Measurements from ENCODE around the gene NELFCD.

GRCh38 chr20:59042796-59043631 is 62.0 kb downstream of the NELFCD start:
- TF ChIP-seq RREB1 (CRISPR knock-in tag; IDR thresholded peaks at IDR 0.05) = no peak
- TF ChIP-seq CTCF (IDR thresholded peaks at IDR 0.05 in 2 of 3, conservative IDR thresholded peaks at IDR 0.05 in 1 of 3; ENCODE audit: insufficient read depth in 2 of 3, low read depth in 1 of 3, low read length in 3 of 3) = peak in 1 of 3 experiments; percentile 10; a peak in 1 of 6 replicates
- no peak for TF ChIP-seq MAFG (tag; conservative IDR thresholded peaks at IDR 0.05)
- TF ChIP-seq HDAC2 (IDR thresholded peaks at IDR 0.05) = no peak
- TF ChIP-seq RCOR1 (IDR thresholded peaks at IDR 0.05; ENCODE audit: borderline replicate concordance in 1 of 2, low read depth in 2 of 2, low read length in 2 of 2) = no peak
- TF ChIP-seq ZNF24 (IDR thresholded peaks at IDR 0.05) = no peak
- TF ChIP-seq SIN3A (IDR thresholded peaks at IDR 0.05; ENCODE audit: borderline replicate concordance in 2 of 2, control insufficient read depth in 1 of 2, low read depth in 2 of 2, low read length in 2 of 2) = no peak
- TF ChIP-seq RB1 (IDR thresholded peaks at IDR 0.05; ENCODE audit: low read depth) = peak; percentile 73; the same call in 1 of the 2 replicates
- TF ChIP-seq CHD2 (IDR thresholded peaks at IDR 0.05; ENCODE audit: low read depth, low read length) = no peak
- no peak for TF ChIP-seq ATF4 (CRISPR knock-in tag; IDR thresholded peaks at IDR 0.05)
- no peak for TF ChIP-seq ZNF584 (CRISPR knock-in tag; IDR thresholded peaks at IDR 0.05; ENCODE audit: low read depth)
- 0 out of 2 replicates have a peak, but pooled peaks have one; percentile 33 for TF ChIP-seq SUPT5H (IDR thresholded peaks at IDR 0.05)
